Activated CD4-positive, alpha-beta T cell treated with anti-CD3 and anti-CD28 coated beads, Interleukin-2, amount 50 U/mL, for 16 hours (primary cell): ENCODE data around the gene SPRR1B.
"Not testable (repeated sequence)": the region's sequence is repeated elsewhere in the genome, so short reads cannot be mapped to it uniquely, and the experiment has no call there.

ENCODE experiments used
- DNase-seq: peaks from one replicate; pipeline ENCODE4 v3.0.0-alpha.2; 2020

The SPRR1B gene

DNA sequence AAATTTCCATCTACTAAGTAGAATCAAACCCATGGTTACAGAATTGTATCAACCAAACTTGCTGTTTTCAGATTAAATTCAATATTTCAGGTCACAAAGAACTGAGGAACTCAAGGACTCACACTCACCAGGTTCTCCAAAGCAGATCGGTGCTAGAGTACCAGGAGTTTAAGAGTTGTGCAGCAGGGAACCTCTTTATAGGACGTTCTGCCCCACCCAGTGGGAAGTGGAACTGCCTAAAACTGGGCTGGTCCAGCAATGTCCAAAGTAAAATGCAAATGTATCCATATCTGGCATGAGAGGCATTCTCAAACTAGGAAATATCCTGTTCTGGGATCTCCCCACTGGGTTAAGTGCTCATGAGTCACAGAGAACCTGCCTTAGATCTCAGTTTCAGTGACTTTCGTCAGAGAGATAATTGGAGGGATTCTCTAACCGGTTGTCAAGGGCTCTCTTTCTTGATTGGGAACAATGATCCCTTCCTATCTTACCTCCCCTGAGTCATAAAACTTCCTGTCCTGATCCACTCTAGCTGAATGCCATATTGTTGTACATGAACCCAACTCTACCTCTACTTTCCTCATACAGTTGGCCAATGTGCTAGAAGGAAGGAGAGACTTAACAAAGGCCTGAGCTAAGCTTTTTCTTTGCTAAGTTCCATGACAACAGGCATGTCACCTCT, 10.1 kb downstream of the SPRR1B start, which contains the start of gene SPRR2D:
TSS of gene SPRR2D (minus strand) at position 171 of the 682 bp plus-strand sequence. CDS start 774 bp downstream, outside the sequence.
- no peak for DNase-seq

DNA sequence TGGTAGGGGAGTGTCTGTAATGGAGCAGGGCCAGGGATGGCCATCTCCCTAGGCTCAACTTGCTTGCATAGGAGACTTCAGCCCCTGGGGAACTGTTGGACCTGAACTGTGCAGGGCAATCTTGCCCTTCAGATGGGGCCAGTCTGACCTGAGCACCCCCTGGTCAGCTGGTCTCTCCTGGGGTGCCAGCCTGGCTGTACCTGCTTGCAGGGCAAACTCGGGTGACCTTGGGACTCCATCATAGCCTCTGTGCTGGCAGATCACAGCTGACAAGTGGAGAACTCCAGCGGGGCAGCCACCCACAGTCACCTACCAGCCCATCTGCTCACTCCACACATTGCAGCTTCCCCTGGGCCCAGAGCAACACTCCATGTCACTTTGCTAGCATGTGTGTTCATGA, 18.2 kb downstream of the SPRR1B start:
- no peak for DNase-seq

DNA sequence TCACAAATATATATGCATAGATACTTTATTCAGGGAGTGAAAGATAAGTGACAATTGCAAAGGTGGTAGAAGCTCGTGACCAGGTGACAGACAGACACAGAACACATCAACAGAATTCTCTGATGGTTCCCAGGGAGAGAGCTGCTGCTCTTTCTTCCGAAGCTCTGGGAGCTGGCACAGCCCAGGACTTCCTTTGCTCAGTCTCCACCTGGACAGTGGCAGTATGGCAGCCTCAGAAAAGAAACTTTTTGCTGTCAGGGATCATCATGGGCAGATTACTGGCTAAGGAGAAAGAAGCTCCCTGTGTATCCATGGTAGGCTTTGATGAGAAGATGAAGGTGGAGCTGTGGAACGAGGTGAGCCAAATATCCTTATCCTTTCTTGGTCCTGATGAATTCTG, 25.1 kb downstream of the SPRR1B start:
- DNase-seq: not testable (repeated sequence)

DNA sequence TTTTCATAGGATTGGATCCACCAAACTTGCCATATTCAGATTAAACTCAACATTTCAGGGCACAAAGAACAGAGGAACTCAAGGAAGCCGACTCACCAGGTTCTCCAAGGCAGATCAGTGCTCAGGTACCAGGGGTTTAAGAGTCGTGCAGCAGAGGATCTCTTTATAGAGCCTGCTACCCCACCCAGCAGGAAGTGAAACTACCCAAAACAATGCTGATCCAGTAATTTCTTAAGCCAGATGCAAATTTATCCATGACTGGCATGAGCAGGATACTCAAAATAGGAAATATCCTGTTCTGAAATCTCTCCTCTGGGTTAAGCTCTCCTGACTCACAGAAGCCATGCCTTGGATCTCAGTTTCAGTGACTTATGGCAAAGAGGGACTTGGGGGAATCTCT, 26.4 kb downstream of the SPRR1B start, which contains the start of gene SPRR2A:
TSS of gene SPRR2A (minus strand) at position 138 of the 400 bp plus-strand sequence. CDS start 777 bp downstream, outside the sequence.
- no peak for DNase-seq

DNA sequence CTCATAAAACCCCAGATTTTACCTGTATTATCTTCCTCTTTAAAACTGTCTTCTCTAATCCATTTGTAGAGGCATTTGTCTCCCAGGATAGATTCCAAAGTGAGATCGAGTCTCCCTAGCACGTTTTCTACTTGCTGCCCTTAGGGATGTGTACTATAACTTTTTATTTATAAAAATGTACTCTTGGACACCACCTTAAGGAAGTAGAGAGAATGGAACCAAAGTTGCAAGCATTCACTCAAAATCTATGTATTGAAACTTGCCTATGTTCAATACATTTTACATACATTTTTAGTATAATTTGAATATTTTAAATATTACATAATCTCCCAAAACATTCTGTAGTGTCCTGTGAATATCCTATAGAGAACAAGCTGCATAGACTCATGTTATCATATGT, 27.2 kb downstream of the SPRR1B start:
- no peak for DNase-seq

DNA sequence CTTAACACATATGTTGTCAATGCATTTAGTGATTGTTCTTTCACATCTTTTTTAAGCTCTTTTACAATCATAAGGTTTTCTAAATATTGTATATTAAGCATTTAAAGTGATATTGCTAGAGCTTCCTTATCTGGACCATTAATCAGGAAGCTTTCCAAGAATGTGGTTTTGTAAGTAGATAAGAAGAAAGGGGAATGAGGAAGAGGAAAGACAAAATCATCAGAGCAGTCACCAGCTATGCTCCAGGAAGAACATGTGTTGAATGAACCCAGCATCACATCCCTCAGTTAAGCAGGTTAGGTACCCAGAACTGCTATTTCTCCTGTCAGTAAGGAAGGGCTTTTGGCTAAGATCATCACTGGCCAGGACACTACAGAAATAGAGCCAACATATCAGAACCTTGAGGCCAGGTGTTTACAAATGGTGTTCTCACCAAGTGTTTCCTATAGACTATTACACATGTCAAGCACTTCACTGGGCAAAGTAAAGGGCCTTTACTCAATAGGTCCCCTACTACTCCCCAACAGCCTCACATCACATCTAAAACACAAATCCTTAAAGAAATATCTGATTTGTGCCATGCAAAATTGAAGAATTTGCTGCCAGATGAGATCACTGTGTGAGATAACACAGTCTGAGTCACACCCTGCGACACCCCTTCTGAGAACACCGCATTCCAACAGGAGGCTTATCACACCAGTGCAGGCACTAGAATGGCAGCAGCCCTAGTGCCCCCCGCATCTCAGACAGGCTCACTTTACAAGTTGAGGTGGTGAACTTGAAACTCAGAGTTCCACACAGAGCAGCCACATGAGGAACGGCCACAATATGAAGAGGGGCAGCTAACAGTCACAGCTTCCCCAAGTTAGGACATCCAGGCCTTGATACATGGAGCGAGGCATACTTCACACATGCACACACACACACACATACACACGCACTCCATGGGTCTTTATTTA, 28.1 kb downstream of the SPRR1B start:
- no peak for DNase-seq

DNA sequence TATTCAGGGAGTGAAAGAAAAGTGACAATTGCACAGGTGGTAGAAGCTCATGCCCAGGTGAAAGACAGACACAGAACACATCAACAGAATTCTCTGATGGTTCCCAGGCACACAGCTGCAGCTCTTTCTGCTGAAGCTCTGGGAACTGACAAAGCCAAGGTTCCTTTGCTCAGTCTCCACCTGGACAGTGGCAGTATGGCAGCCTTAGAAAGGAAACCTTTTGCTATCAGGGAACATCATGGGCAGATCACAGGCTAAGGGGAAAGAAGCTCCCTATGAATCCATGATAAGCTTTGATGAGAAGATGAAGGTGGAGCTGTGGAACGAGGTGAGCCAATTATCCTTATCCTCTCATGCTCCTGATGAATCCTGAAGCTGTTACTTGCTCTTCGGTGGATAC, 39.2 kb downstream of the SPRR1B start:
- no peak for DNase-seq

DNA sequence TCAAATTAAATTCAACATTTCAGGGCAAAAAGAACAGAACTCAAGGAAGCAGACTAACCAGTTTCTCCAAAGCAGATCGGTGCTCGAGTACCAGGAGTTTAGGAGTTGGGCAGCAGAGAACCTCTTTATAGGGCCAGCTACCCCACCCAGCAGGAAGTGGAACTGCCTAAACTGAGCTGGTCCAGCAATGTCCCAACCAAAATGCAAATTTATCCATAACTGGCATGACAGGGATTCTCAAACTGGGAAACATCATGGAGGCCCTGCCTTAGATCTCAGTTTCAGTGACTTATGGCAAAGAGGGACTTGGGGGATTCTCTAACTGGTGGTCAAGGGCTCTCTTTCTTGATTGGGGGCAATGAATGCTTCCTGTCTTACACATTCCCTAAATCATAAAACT, 40.5 kb downstream of the SPRR1B start, which contains the start of gene SPRR2B:
TSS of gene SPRR2B (minus strand) at position 101 of the 400 bp plus-strand sequence. CDS start 772 bp downstream, outside the sequence.
- no peak for DNase-seq

DNA sequence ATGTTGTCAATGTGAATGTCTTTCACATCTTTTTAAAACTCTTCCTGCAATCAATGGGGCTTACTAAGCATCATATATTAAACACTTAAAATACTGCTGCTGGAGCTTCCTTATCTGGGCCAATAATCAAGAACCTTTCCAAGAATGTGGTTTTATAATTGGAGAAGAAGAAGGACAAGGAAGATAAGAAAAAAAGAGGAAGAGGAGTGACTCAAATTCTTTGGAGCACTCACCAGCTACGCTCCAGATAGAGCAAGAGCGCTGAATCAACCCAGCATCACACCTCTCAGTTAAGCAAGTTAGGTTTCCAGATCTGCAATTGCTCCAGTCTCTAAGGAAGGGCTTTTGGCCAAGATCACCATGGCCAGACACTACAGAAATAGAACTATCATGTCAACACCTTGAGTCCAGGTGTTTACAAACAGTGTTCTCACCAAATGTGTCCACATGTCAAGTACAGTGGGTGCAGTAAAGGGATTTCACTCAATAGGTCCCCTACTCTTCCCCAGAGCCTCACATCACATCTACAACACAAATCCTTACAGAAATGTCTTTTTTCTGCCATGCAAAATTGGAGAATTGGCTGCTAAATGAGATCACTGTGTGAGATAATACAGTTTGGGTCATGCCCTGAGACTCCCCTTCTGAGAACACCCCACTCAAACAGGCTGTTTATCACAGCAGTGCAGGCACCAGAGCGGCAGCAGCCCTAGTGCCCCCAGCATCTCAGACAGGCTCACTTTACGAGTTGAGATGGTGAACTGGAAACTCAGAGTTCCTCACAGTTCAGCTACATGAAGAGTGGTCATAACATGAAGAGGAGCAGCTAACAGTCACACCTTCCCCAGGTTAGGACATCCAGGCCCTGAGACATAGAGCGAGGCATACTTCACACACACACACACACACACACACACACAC, 42.1 kb downstream of the SPRR1B start:
- DNase-seq: no peak

DNA sequence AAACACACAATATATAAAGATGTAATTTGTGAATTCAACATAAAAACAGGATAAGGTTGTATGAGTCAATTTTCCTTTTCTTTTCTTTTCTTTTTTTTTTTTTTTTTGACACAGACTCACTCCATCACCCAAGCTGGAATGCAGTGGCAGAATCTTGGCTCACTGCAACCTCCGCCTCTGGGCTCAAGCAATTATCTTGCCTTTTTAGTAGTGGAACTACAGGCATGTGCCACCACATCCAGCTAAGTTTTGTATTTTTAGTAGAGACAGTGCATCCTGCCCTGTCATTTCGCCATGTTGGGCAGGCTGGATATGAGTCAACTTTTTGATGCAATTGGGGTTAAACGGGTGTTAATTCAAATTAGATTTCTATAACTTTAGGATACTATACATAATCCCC, 50.7 kb downstream of the SPRR1B start:
- no peak for DNase-seq
